ENCODE measurements around the gene NBAS.

DNA sequence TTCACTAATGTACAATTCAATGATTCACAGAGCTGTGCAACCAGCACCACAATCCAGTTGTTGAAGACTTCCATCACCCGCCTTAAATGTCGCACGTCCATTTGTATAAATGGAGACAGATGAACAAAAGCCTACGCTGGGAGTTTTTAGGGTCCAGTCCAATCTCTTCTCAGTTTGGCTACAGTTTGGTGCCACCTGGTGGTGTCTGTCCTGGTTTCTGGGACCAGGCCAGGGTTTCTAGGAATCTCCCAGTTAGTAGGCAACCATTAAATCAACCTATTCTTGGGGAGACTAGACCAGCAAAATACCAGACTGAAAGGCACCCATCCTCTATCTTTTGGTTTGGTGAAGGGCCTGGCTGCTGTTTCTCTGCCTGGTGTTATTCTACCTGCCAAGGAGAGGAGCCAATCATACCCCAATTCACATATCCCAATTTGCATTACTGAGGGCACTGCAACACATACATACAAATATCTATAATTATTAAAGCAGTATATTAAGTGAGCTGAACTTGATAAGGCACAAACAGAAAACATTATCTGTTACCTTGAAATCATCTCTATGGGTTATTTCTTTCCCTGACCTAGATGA is 27.3 kb upstream of the NBAS start:
- TF ChIP-seq POLR2A (IDR thresholded peaks at IDR 0.05; ENCODE audit: low read depth, low read length) (no peak), POLR2AphosphoS5 (IDR thresholded peaks at IDR 0.05; ENCODE audit: low read depth, low read length) (no peak)

All from GM12892 (cell line).